Cardiac muscle cell (in vitro differentiated cells and primary cell): ENCODE measurements around the gene NDUFB4. TPM values are rescaled to one million over a fixed set of nuclear protein-coding genes. Genes with fewer than 3 reads are reported as not detected.

Experiments used
- DNase-seq, 2 donors: peaks; one replicate each; pipeline versions ENCODE4 v3.0.0 to v3.0.0-alpha.2; 2010 to 2017; ENCODE audit warnings: low read depth in 1 of 2, low spot score in 1 of 2
- H3K27ac ChIP-seq: fragments of 200-600 bp; sonication (generic); 2 replicates; pipeline ENCODE4 v1.5.1; 2016
- H3K27me3 ChIP-seq: fragments of 200-600 bp; sonication (generic); 2 replicates; pipeline ENCODE4 v1.6.0; 2016; ENCODE audit warnings: control low read depth
- H3K36me3 ChIP-seq: fragments of 200-600 bp; sonication (generic); 2 replicates; pipeline ENCODE4 v1.5.1; 2016; ENCODE audit warnings: control low read depth
- H3K4me1 ChIP-seq: fragments of 200-600 bp; sonication (generic); 2 replicates; pipeline ENCODE4 v1.8.1; 2017; ENCODE audit warnings: low read depth, mild to moderate bottlenecking, mixed run types
- H3K4me3 ChIP-seq: fragments of 200-600 bp; sonication (generic); 2 replicates; pipeline ENCODE4 v1.5.1; 2016; ENCODE audit warnings: mild to moderate bottlenecking
- H3K9me3 ChIP-seq: fragments of 200-600 bp; sonication (generic); 2 replicates; pipeline ENCODE4 v1.5.1; 2017; ENCODE audit warnings: low read depth, mild to moderate bottlenecking, control low read depth
- polyA plus RNA-seq: library from polyadenylated mRNA; unstranded; fragments of >200 nt; fragmentation: Nextera tagmentation; extraction: Ambion mirVana; gene quantifications from 2 replicates; pipeline ENCODE4 v1.2.1, GENCODE V29; 2016
- total RNA-seq: library from RNA; depleted of rRNA; stranded (reverse); fragments of >200 nt; gene quantifications from 2 replicates; pipeline ENCODE4 v1.2.3, GENCODE V29; 2016
- TF ChIP-seq, protein P1 (sequence below): IDR thresholded peaks from 2 replicates; pipeline ENCODE4 v1.5.1; 2012; ENCODE audit warnings: low read depth, mild to moderate bottlenecking, low read length

Gene NDUFB4
- total RNA-seq (67.0 and 133 TPM in 2 replicates), polyA plus RNA-seq (396 and 420 TPM in 2 replicates)

DNA sequence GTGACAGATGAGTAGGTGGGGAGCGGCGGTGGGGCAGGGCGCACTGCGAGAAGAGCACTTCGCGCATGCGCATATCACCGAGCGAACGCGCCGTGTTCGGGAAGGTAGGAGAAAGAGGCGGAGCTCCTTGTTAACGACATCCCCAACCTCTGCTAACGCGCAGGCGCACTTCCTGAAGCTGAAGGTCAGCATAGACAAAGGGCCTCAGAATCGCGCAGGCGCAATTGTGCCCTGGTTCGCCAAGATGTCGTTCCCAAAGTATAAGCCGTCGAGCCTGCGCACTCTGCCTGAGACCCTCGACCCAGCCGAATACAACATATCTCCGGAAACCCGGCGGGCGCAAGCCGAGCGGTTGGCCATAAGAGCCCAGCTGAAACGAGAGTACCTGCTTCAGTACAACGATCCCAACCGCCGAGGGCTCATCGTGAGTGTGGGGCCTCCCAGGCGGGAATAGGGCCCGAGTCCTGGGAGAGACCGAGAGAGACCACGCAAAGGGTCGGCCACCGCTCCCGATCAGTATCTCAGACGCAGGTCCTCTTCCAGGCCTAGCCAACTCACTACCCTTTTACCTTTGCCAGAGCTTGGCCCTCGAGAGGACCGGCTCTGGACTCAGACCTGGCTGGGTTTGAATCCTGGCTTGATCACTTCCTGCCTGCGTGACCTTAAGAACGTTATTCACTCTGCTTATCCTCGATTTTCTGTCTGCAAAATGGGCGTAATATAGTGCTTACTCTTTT lies at the start of gene NDUFB4:
TSS of gene NDUFB4 (plus strand) at position 221 of the 737 bp plus-strand sequence. CDS start at position 245, 24 bp downstream.
- peak; percentile 99 for DNase-seq
- peak within 1 kb of the TSS; percentile 65 for H3K4me3 ChIP-seq
- peak within 1 kb of the TSS; percentile 93 for H3K27ac ChIP-seq
- no peaks in the 10 kb centered on the region for H3K9me3 ChIP-seq
- no peaks in the 10 kb centered on the region for H3K27me3 ChIP-seq
- H3K36me3 ChIP-seq, result peaks cover 8% of the 10 kb centered on the region
- TF ChIP-seq, protein P1, sequence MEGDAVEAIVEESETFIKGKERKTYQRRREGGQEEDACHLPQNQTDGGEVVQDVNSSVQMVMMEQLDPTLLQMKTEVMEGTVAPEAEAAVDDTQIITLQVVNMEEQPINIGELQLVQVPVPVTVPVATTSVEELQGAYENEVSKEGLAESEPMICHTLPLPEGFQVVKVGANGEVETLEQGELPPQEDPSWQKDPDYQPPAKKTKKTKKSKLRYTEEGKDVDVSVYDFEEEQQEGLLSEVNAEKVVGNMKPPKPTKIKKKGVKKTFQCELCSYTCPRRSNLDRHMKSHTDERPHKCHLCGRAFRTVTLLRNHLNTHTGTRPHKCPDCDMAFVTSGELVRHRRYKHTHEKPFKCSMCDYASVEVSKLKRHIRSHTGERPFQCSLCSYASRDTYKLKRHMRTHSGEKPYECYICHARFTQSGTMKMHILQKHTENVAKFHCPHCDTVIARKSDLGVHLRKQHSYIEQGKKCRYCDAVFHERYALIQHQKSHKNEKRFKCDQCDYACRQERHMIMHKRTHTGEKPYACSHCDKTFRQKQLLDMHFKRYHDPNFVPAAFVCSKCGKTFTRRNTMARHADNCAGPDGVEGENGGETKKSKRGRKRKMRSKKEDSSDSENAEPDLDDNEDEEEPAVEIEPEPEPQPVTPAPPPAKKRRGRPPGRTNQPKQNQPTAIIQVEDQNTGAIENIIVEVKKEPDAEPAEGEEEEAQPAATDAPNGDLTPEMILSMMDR, result no peak
- H3K4me1 ChIP-seq, result peaks cover 22% of the 10 kb centered on the region

DNA sequence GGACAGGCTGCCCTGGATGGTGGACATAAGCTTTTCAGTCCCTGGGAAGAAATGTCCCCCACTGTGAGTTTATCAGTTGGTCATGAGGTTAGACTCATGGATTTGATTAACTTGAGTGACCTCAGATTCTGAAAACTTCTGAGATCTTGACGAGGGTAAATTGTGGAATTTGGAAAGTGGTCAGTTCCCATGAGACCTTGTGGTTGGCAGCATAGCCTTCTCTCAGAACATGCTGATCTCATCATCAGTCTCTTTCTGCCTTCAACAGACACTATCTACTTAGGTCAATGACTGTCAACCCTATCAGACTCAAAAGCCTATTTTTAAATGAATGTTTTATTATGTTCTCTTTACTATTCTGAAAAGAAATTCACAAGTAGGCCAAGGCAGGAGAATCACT lies 45.6 kb upstream of the NDUFB4 start:
- no peaks in the 10 kb centered on the region for H3K27me3 ChIP-seq
- peak in 1 of 2 donors; percentile 46 for DNase-seq
- no peaks in the 10 kb centered on the region for H3K9me3 ChIP-seq
- H3K36me3 ChIP-seq, result no peaks in the 10 kb centered on the region
- H3K27ac ChIP-seq, result no peak overlapping the region
- TF ChIP-seq, protein P1, result no peak
- H3K4me3 ChIP-seq, result no peak overlapping the region
- H3K4me1 ChIP-seq, result no peaks in the 10 kb centered on the region

DNA sequence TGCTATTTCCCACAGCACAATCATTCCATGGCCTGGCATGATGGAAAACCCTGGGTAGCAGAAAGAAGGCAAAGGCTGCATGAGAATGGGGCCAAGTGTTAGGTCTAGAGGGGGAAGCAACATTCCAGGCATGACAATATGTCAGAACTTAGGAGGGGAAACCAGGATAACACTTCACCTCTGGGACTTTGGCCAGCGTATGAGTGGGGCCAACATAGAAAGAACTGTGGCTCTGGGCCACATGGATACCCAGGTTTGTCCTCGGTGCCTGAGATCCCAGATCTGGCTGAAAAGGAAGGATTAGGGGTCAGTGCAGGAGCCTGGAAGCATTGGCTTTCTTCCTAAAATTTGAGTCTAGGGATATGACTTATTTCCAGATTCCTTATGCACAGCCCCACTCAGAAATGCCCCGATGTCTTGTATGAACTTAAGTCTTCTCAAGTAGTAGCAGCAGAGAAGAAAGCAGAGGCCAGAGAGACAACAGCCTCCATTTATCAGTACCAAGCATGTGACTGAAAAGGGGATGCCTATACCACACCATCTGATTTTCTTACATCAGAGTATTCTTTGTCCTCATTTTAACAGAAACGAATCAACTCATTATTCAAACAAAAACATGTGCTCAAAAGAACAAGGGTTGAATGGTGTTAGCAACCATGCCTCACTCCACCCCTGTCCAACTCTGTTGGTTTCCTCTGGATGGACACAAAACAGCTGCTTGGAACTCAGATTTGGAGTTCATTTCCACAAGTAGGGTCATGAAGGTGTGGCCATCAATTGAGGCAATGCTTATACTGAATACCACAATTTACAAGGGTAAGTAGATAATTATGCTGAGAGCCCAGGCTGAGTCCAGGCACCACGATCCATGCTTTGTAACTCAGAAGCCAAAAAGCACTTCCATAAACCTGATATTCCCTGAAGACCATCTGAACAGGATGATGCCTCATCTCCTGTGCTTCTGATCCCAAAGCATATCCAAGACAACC lies 43.7 kb upstream of the NDUFB4 start:
- H3K27me3 ChIP-seq, result no peaks in the 10 kb centered on the region
- no peak overlapping the region for H3K27ac ChIP-seq
- H3K9me3 ChIP-seq, result no peaks in the 10 kb centered on the region
- no peaks in the 10 kb centered on the region for H3K36me3 ChIP-seq
- H3K4me1 ChIP-seq, result no peaks in the 10 kb centered on the region
- TF ChIP-seq, protein P1, result no peak
- H3K4me3 ChIP-seq, result no peak overlapping the region
- DNase-seq, result no peak

DNA sequence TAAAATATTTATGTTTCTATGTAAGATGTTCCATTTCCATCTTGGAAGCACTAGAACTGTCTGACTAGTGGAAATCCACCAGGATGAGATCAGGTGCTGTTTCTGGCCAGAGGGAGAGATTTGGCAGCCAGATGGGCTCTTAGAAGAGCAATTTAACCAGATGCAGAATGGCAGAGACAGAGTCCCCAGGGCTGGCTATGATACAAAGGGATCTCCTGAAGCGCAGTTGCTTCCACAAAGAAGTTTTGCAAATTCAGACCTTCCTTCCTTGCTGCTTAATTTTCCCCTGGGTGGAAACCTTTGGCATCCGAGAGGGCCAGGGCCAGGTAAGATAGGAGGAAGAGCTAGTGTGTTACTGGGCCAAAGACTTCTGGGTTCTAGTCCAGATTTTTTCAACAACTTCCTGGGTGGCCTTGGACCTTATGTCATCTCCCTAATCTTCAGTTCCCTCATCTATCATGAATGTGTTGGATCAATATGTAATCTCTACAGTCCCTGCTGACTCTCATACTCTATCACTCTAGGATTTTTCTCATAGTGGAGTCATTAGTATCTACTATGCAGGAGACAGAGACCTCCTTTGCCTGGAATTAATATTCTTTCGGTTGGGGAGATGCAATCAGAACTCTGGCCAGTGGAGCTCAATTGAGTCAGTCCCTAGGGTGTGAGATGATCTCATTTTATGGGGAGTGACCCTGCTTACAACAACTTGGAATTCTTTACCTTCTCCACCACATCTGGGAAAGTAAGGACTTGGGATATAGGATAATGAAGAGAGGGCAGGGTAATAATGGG lies 41.1 kb upstream of the NDUFB4 start:
- Histone ChIP-seq H3K36me3 (no peaks in the 10 kb centered on the region), H3K4me1 (peaks cover 13% of the 10 kb centered on the region), H3K27me3 (no peaks in the 10 kb centered on the region), H3K27ac (no peak overlapping the region), H3K4me3 (no peak overlapping the region), H3K9me3 (no peaks in the 10 kb centered on the region)
- TF ChIP-seq, protein P1, result no peak
- peak in 1 of 2 donors; percentile 17 for DNase-seq
